OCI-LY1 (cell line): Measurements from ENCODE around the gene ZRSR2.
A peak's percentile ranks its signal among the peaks of the same experiment; 100 is the strongest.
"Not testable (repeated sequence)": the region's sequence is repeated elsewhere in the genome, so short reads cannot be mapped to it uniquely, and the experiment has no call there.

Experiments used
- H2AFZ ChIP-seq: fragments of 200-600 bp; sonication (generic), shearing (Covaris generic); 2 replicates; pipeline ENCODE4 v1.6.0; 2014; ENCODE audit warnings: antibody characterized with exemption, mild to moderate bottlenecking, low read length
- H3F3A ChIP-seq: fragments of 200-600 bp; sonication (generic), shearing (Covaris generic); 2 replicates; pipeline ENCODE4 v1.6.0; 2014; ENCODE audit warnings: mild to moderate bottlenecking, antibody characterized with exemption, low read length, moderate library complexity; ENCODE audit not compliant: insufficient read depth
- H3K27ac ChIP-seq: fragments of 200-600 bp; sonication (generic); 2 replicates; pipeline ENCODE4 v1.5.1; 2014; ENCODE audit warnings: low read length, mixed run types, mild to moderate bottlenecking, low read depth; ENCODE audit not compliant: poor library complexity, severe bottlenecking
- H3K27me3 ChIP-seq: fragments of 200-600 bp; sonication (generic); 2 replicates; pipeline ENCODE4 v1.6.0; 2014; ENCODE audit warnings: antibody characterized with exemption, mild to moderate bottlenecking, low read length, moderate library complexity; ENCODE audit not compliant: insufficient read depth
- H3K36me3 ChIP-seq: fragments of 200-600 bp; sonication (generic); 2 replicates; pipeline ENCODE4 v1.6.1; 2014; ENCODE audit warnings: mild to moderate bottlenecking, antibody characterized with exemption, low read length, moderate library complexity, mixed read lengths; ENCODE audit not compliant: insufficient read depth
- H3K4me1 ChIP-seq: fragments of 200-600 bp; sonication (generic); 2 replicates; pipeline ENCODE4 v1.5.1; 2014; ENCODE audit warnings: mild to moderate bottlenecking, low read length, moderate library complexity; ENCODE audit not compliant: insufficient read depth, severe bottlenecking
- H3K4me2 ChIP-seq: fragments of 200-600 bp; sonication (generic), shearing (Covaris generic); 2 replicates; pipeline ENCODE4 v1.6.1; 2014; ENCODE audit warnings: low read length
- H3K4me3 ChIP-seq: fragments of 200-600 bp; sonication (generic); 2 replicates; pipeline ENCODE4 v1.5.1; 2014; ENCODE audit warnings: low read length, low read depth, mild to moderate bottlenecking, mixed read lengths; ENCODE audit not compliant: poor library complexity, severe bottlenecking
- H3K79me2 ChIP-seq: fragments of 200-600 bp; shearing (Covaris generic); 2 replicates; pipeline ENCODE4 v1.6.1; 2016; ENCODE audit warnings: mixed run types, low read length, mixed read lengths; ENCODE audit not compliant: insufficient read depth
- H3K9ac ChIP-seq: fragments of 200-600 bp; sonication (generic), shearing (Covaris generic); 2 replicates; pipeline ENCODE4 v1.6.1; 2014; ENCODE audit warnings: mild to moderate bottlenecking, low read length, mixed read lengths
- H3K9me2 ChIP-seq: fragments of 200-600 bp; sonication (generic), shearing (Covaris generic); 2 replicates; pipeline ENCODE4 v1.6.1; 2014; ENCODE audit warnings: low read depth, mild to moderate bottlenecking, low read length, mixed read lengths
- H3K9me3 ChIP-seq: fragments of 200-600 bp; shearing (Covaris generic); 2 replicates; pipeline ENCODE4 v1.6.1; 2014; ENCODE audit warnings: low read length, mixed read lengths
- H4K20me1 ChIP-seq: fragments of 200-600 bp; sonication (generic), shearing (Covaris generic); 2 replicates; pipeline ENCODE4 v1.6.0; 2016; ENCODE audit warnings: mild to moderate bottlenecking, low read length; ENCODE audit not compliant: insufficient read depth
- CTCF ChIP-seq: fragments of 200-600 bp; sonication (generic), shearing (Covaris generic); IDR thresholded peaks from 2 replicates; pipeline ENCODE4 v1.5.1; 2017; ENCODE audit warnings: mild to moderate bottlenecking, antibody characterized with exemption, low read length, moderate library complexity, mixed read lengths
- EZH2 ChIP-seq: fragments of 200-600 bp; sonication (generic), shearing (Covaris generic); IDR thresholded peaks from 2 replicates; pipeline ENCODE4 v1.8.0; 2017; ENCODE audit warnings: borderline replicate concordance, mixed run types, mild to moderate bottlenecking, antibody characterized with exemption, low read length, moderate library complexity, mixed read lengths

The ZRSR2 gene

GRCh38 chrX:15758140-15758539 lies 32.1 kb upstream of the ZRSR2 start:
- no peaks in the 10 kb centered on the region for H3K27me3 ChIP-seq
- H3K4me1 ChIP-seq = no peaks in the 10 kb centered on the region
- no peaks in the 10 kb centered on the region for H4K20me1 ChIP-seq
- H3K4me3 ChIP-seq = no peak overlapping the region
- no peaks in the 10 kb centered on the region for H3K79me2 ChIP-seq
- H3K27ac ChIP-seq = no peak overlapping the region
- no peaks in the 10 kb centered on the region for H3K36me3 ChIP-seq
- H3K9me3 ChIP-seq = no peaks in the 10 kb centered on the region
- no peak for TF ChIP-seq EZH2
- TF ChIP-seq CTCF = no peak
- H3K9ac ChIP-seq = no peak overlapping the region
- H3F3A ChIP-seq = no peaks in the 10 kb centered on the region
- no peak overlapping the region for H3K4me2 ChIP-seq
- H2AFZ ChIP-seq = no peak overlapping the region
- H3K9me2 ChIP-seq = no peaks in the 10 kb centered on the region

- not testable (repeated sequence) for H3K9me3 ChIP-seq, H3K27me3 ChIP-seq, H3K27ac ChIP-seq, H3K4me2 ChIP-seq, H2AFZ ChIP-seq, H3K79me2 ChIP-seq, H3K4me3 ChIP-seq, H4K20me1 ChIP-seq, H3F3A ChIP-seq, H3K9ac ChIP-seq, H3K4me1 ChIP-seq, H3K9me2 ChIP-seq, H3K36me3 ChIP-seq
Observed at GRCh38 chrX:15759886-15760285, 30.4 kb upstream of the ZRSR2 start.

- TF ChIP-seq EZH2 = no peak
- TF ChIP-seq CTCF = peak; percentile 61
- no peaks in the 10 kb centered on the region for H3K79me2 ChIP-seq
- no peak overlapping the region for H3K4me2 ChIP-seq
- H3F3A ChIP-seq = no peaks in the 10 kb centered on the region
- no peak overlapping the region for H2AFZ ChIP-seq
- no peaks in the 10 kb centered on the region for H3K36me3 ChIP-seq
- H3K9ac ChIP-seq = no peak overlapping the region
- H3K9me3 ChIP-seq = no peaks in the 10 kb centered on the region
- no peak overlapping the region for H3K4me3 ChIP-seq
- no peaks in the 10 kb centered on the region for H3K9me2 ChIP-seq
- H3K4me1 ChIP-seq = no peaks in the 10 kb centered on the region
- no peaks in the 10 kb centered on the region for H4K20me1 ChIP-seq
- H3K27ac ChIP-seq = no peak overlapping the region
- no peaks in the 10 kb centered on the region for H3K27me3 ChIP-seq
Observed at GRCh38 chrX:15761564-15762191, 28.6 kb upstream of the ZRSR2 start.

GRCh38 chrX:15769300-15769954 lies 20.9 kb upstream of the ZRSR2 start:
- H3K27ac ChIP-seq = no peak overlapping the region
- H2AFZ ChIP-seq = no peak overlapping the region
- no peaks in the 10 kb centered on the region for H3K9me2 ChIP-seq
- H3K79me2 ChIP-seq = no peaks in the 10 kb centered on the region
- no peaks in the 10 kb centered on the region for H3K9me3 ChIP-seq
- no peaks in the 10 kb centered on the region for H3K27me3 ChIP-seq
- no peaks in the 10 kb centered on the region for H3K36me3 ChIP-seq
- no peak for TF ChIP-seq CTCF
- no peak for TF ChIP-seq EZH2
- H4K20me1 ChIP-seq = no peaks in the 10 kb centered on the region
- H3K4me1 ChIP-seq = no peaks in the 10 kb centered on the region
- no peak overlapping the region for H3K9ac ChIP-seq
- no peaks in the 10 kb centered on the region for H3F3A ChIP-seq
- no peak overlapping the region for H3K4me3 ChIP-seq
- no peak overlapping the region for H3K4me2 ChIP-seq
